Urothelium cell line (cell line): ENCODE data around the gene KDF1.

Experiments used
- DNase-seq: peaks from one replicate; pipeline ENCODE4 v3.0.0; 2011; ENCODE audit warnings: low spot score, mixed read lengths
- FAIRE-seq: peaks from 2 replicates; lab custom pipeline; 2011; peaks lifted over from hg19 to GRCh38; lab: Jason Lieb, UNC

The KDF1 gene

GRCh38 chr1:26921540-26922430, 38.5 kb downstream of the KDF1 start, which contains the start of gene NUDC:
TSS of gene NUDC (plus strand) at chr1:26921743. CDS start at chr1:26921849, 106 bp downstream.
- FAIRE-seq: peak; percentile 97
- peak; percentile 98 for DNase-seq

GRCh38 chr1:26921126-26921539, 39.1 kb downstream of the KDF1 start:
- FAIRE-seq (no peak), DNase-seq (no peak)

- no peak for FAIRE-seq
- DNase-seq: no peak
These were observed 44.9 kb downstream of the KDF1 start for GRCh38 chr1:26915204-26915842.

GRCh38 chr1:26913754-26914619, 46.3 kb downstream of the KDF1 start, which contains the start of gene NR0B2:
TSS of gene NR0B2 (minus strand) at chr1:26913975. CDS start at chr1:26913940, 35 bp downstream.
- FAIRE-seq (no peak), DNase-seq (no peak)

- FAIRE-seq (no peak), DNase-seq (no peak)
These were observed 46.9 kb downstream of the KDF1 start for GRCh38 chr1:26913389-26913753.

GRCh38 chr1:26912147-26912490, 48.1 kb downstream of the KDF1 start:
- no peak for FAIRE-seq
- DNase-seq: no peak

- FAIRE-seq (no peak), DNase-seq (no peak)
These were observed 48.7 kb downstream of the KDF1 start for GRCh38 chr1:26911399-26912146.

GRCh38 chr1:26910343-26911160, 49.7 kb downstream of the KDF1 start:
- DNase-seq (no peak), FAIRE-seq (no peak)

GRCh38 chr1:26909951-26910342, 50.3 kb downstream of the KDF1 start:
- FAIRE-seq: no peak
- DNase-seq: no peak

- DNase-seq (peak; percentile 33), FAIRE-seq (no peak)
These were observed 53.0 kb downstream of the KDF1 start for GRCh38 chr1:26907071-26907917.

- DNase-seq (no peak), FAIRE-seq (no peak)
These were observed 59.3 kb downstream of the KDF1 start for GRCh38 chr1:26900815-26901511.

- FAIRE-seq (peak; percentile 50), DNase-seq (peak; percentile 92)
These were observed 60.1 kb downstream of the KDF1 start, which contains the start of gene GPATCH3 for GRCh38 chr1:26900001-26900814. TSS of gene GPATCH3 (minus strand) at chr1:26900467. CDS start at chr1:26900442, 25 bp downstream.
